HFF-Myc (cell line): ENCODE measurements around the gene DHRS2.

Experiments used
- DNase-seq: peaks from one replicate; pipeline ENCODE4 v3.0.0-alpha.2; 2011; ENCODE audit warnings: low read depth; ENCODE audit errors: extremely low read depth
- H3K4me3 ChIP-seq: replicated peaks from 2 replicates; pipeline ENCODE4 v1.5.1; 2011; ENCODE audit warnings: low read depth, mild to moderate bottlenecking, control low read depth, low read length
- TF ChIP-seq, protein P1 (sequence below): IDR thresholded peaks from 2 replicates; pipeline ENCODE4 v1.5.1; 2012; ENCODE audit warnings: mild to moderate bottlenecking, low read depth, low read length, control low read depth; ENCODE audit errors: missing control alignments

Gene DHRS2

DNA sequence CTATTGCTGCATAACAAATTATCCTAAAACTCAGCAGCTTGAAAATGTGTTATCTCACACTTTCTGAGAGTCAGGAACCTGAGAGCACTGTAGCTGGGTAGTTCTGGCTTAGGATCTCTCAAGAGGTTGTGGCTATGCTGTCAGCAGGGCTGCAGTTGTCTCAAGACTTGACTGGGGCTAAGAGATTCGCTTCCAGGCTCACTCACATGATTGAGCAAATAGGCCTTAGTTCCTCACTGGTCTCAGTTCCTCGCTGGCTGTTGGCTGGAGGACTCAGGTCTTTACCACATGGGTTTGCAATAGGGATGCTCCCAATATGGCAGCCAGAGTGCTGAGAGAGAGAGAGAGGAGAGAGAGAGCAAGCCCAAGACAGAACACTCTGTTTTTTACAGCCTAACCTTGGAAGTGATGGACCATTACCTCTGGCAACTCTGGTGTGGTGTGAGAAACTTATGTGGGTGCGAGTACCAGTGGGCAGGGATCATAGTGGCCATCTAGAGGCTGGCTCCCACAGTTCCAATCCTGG is 15.9 kb upstream of the DHRS2 start:
- H3K4me3 ChIP-seq = no peak overlapping the region
- TF ChIP-seq, protein P1, sequence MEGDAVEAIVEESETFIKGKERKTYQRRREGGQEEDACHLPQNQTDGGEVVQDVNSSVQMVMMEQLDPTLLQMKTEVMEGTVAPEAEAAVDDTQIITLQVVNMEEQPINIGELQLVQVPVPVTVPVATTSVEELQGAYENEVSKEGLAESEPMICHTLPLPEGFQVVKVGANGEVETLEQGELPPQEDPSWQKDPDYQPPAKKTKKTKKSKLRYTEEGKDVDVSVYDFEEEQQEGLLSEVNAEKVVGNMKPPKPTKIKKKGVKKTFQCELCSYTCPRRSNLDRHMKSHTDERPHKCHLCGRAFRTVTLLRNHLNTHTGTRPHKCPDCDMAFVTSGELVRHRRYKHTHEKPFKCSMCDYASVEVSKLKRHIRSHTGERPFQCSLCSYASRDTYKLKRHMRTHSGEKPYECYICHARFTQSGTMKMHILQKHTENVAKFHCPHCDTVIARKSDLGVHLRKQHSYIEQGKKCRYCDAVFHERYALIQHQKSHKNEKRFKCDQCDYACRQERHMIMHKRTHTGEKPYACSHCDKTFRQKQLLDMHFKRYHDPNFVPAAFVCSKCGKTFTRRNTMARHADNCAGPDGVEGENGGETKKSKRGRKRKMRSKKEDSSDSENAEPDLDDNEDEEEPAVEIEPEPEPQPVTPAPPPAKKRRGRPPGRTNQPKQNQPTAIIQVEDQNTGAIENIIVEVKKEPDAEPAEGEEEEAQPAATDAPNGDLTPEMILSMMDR = no peak
- DNase-seq = no peak

DNA sequence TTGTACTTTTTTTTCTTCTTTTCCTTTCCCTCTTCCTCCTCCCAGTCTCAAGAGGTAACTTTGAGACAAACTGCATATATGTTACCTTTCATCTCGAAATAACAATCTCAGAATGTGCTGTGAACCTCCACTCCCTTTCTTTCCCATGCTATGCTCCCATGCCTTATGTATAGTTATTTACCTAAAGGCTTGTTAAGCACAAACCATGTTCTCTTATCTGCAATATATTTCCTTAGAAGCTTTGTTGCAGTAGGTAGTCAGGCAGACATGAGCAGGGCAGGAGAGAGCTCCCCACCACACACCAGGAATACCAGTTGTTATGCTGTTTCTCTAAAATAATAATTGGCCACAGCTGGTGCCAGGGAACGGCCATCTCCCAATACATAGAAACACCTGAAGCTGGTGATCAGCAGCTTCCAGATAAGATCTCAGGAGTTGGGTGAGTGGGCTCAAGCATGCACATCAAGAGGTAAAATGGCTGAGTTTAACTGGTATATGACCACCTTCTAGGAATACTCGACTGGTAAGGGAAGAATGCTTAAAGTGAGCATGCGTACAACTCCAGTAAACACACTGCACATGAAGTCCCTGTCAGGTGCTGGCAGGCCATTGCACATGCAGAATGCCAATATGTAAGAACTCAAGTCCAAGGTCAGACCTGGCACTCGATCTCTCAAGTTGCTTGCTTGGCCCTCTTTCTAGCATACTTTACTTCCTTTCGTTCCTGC is 14.8 kb upstream of the DHRS2 start:
- DNase-seq = no peak
- TF ChIP-seq, protein P1 = no peak

DNA sequence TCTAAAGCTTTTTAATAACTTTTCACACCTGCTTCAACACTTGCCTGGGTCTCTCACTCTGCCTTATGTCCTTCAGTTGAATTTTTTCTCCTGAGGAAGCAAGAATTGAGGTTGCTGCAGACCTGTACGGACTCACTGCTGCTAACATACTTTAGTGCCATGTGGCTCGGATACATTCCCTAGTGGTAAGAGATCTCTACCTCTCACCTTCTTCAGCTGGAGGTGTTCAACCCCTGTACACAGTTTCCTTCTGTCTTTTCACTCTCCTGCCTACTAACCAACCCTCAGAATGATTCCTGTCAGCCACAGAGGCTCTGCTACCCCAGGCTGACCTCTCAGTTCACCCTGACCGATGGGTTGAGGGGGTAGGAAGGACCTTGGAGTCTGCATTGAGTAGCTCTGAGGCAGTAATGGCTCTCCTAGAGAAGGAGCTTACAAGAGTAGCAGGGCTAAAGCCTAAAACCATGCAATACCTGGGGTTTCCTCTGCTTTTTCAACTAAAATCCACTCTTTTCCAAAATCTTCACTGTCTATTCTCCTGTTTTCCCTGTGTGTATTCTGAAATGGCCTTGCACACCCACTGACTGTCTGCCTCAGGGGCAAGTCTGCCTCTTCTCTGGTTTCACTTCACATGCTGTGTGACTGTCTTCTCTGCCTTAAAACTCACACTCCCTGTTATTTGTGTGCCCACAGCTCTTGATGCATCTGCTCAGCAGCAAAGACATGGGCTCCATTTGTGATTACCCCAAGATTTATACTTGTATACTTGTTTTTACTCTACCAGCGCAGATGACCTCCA is 14.0 kb upstream of the DHRS2 start:
- no peak overlapping the region for H3K4me3 ChIP-seq
- DNase-seq = no peak
- TF ChIP-seq, protein P1 = no peak

More for the DNA sequence above, 14.8 kb upstream of the DHRS2 start:
- H3K4me3 ChIP-seq = no peak overlapping the region

- TF ChIP-seq, protein P1 = no peak
- no peak for DNase-seq
- H3K4me3 ChIP-seq = no peak overlapping the region
Observed at GRCh38 chr14:23622990-23623389, 13.2 kb upstream of the DHRS2 start.

- no peak overlapping the region for H3K4me3 ChIP-seq
- TF ChIP-seq, protein P1 = no peak
- no peak for DNase-seq
Observed at GRCh38 chr14:23623962-23624361, 12.2 kb upstream of the DHRS2 start.

GRCh38 chr14:23624830-23625404 is 11.2 kb upstream of the DHRS2 start:
- DNase-seq = no peak
- TF ChIP-seq, protein P1 = no peak
- H3K4me3 ChIP-seq = no peak overlapping the region
